HG02623 (cell line): Measurements from ENCODE around the gene CNTNAP2.
"Not testable (repeated sequence)": the region's sequence is repeated elsewhere in the genome, so short reads cannot be mapped to it uniquely, and the experiment has no call there.

Source experiments
- ATAC-seq: cut with Tn5 transposase; IDR thresholded peaks from one replicate; pipeline ENCODE4 v1.9.1; 2021; ENCODE audit warnings: moderate library complexity; ENCODE audit not compliant: unreplicated experiment

The CNTNAP2 gene

GRCh38 chr7:146865696-146866095 lies 749.1 kb downstream of the CNTNAP2 start:
- ATAC-seq = no peak

GRCh38 chr7:146874722-146875121 lies 758.1 kb downstream of the CNTNAP2 start:
- no peak for ATAC-seq

- no peak for ATAC-seq
Measured at GRCh38 chr7:146875237-146875785, 758.7 kb downstream of the CNTNAP2 start.

- no peak for ATAC-seq
Measured at GRCh38 chr7:146875981-146876380, 759.4 kb downstream of the CNTNAP2 start.

- ATAC-seq = no peak
Measured at GRCh38 chr7:146876411-146876810, 759.8 kb downstream of the CNTNAP2 start.

- no peak for ATAC-seq
Measured at GRCh38 chr7:146878901-146879300, 762.3 kb downstream of the CNTNAP2 start.

- ATAC-seq = no peak
Measured at GRCh38 chr7:146885231-146885630, 768.6 kb downstream of the CNTNAP2 start.

GRCh38 chr7:146889806-146890555 lies 773.4 kb downstream of the CNTNAP2 start:
- no peak for ATAC-seq

- no peak for ATAC-seq
Measured at GRCh38 chr7:146892151-146892550, 775.5 kb downstream of the CNTNAP2 start.

- no peak for ATAC-seq
Measured at GRCh38 chr7:146894927-146895326, 778.3 kb downstream of the CNTNAP2 start.

- ATAC-seq = no peak
Measured at GRCh38 chr7:146902266-146902665, 785.7 kb downstream of the CNTNAP2 start.

GRCh38 chr7:146902728-146903127 lies 786.1 kb downstream of the CNTNAP2 start:
- no peak for ATAC-seq

- not testable (repeated sequence) for ATAC-seq
Measured at GRCh38 chr7:146905746-146906145, 789.1 kb downstream of the CNTNAP2 start.

GRCh38 chr7:146922782-146923181 lies 806.2 kb downstream of the CNTNAP2 start:
- no peak for ATAC-seq

- ATAC-seq = no peak
Measured at GRCh38 chr7:146926841-146927240, 810.2 kb downstream of the CNTNAP2 start.

- no peak for ATAC-seq
Measured at GRCh38 chr7:146937836-146938235, 821.2 kb downstream of the CNTNAP2 start.

GRCh38 chr7:146943483-146943882 lies 826.9 kb downstream of the CNTNAP2 start:
- no peak for ATAC-seq

- ATAC-seq = no peak
Measured at GRCh38 chr7:146948703-146949102, 832.1 kb downstream of the CNTNAP2 start.

GRCh38 chr7:146956321-146956720 lies 839.7 kb downstream of the CNTNAP2 start:
- no peak for ATAC-seq

GRCh38 chr7:146956853-146957252 lies 840.3 kb downstream of the CNTNAP2 start:
- no peak for ATAC-seq

- ATAC-seq = no peak
Measured at GRCh38 chr7:146960773-146961391, 844.3 kb downstream of the CNTNAP2 start.

- ATAC-seq = no peak
Measured at GRCh38 chr7:146961617-146962016, 845.0 kb downstream of the CNTNAP2 start.
